Measurements from ENCODE around the gene ENKD1. TPM values are rescaled to one million over a fixed set of nuclear protein-coding genes. Genes with fewer than 3 reads are reported as not detected.

ENKD1 gene
- total RNA-seq, 2 donors from 2014 or later, result 8.1 to 12.2 TPM

- ATAC-seq, result no peak
- Mint-ChIP-seq H3K4me3 (peak overlapping the region; percentile 1), H3K27me3 (no peaks in the 10 kb centered on the region), H3K36me3 (no peaks in the 10 kb centered on the region), H3K4me1 (ENCODE audit: low read depth in 2 of 2) (peaks cover 8 to 20% of the 10 kb centered on the region in 2 donors), H3K9me3 (no peaks in the 10 kb centered on the region), H3K27ac (peak overlapping the region in 1 of 2 donors; percentile 13)
- no peak for DNase-seq (ENCODE audit: low spot score)
Measured at GRCh38 chr16:67655363-67655762, 11.2 kb downstream of the ENKD1 start.

DNA sequence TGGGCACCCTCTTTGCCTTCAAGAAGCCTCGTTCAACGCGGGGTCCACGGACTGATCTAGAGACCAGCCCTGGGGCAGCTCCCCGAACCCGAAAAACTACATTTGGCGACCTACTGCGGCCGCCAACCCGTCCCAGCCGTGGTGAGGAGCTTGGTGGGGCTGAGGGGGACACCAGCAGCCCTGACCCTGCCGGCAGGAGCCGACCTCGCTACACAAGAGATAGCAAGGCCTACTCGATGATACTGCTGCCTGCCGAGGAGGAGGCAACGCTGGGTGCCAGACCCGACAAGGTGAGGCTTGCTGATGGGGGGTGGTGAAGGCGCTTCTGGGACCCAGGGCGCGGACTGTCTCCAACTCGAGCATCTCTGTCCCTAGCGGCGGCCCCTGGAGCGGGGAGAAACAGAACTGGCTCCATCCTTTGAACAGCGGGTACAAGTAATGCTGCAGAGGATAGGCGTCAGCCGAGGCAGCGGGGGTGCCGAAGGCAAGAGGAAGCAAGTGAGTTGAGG is 12.1 kb downstream of the ENKD1 start:
- H3K4me3 Mint-ChIP-seq, result no peak overlapping the region
- peaks cover 11 to 18% of the 10 kb centered on the region in 2 donors for H3K4me1 Mint-ChIP-seq (ENCODE audit: low read depth in 2 of 2)
- H3K9me3 Mint-ChIP-seq, result no peaks in the 10 kb centered on the region
- H3K27me3 Mint-ChIP-seq, result no peaks in the 10 kb centered on the region
- no peaks in the 10 kb centered on the region for H3K36me3 Mint-ChIP-seq
- DNase-seq (ENCODE audit: low spot score) (no peak), ATAC-seq (no peak)
- no peak overlapping the region for H3K27ac Mint-ChIP-seq

DNA sequence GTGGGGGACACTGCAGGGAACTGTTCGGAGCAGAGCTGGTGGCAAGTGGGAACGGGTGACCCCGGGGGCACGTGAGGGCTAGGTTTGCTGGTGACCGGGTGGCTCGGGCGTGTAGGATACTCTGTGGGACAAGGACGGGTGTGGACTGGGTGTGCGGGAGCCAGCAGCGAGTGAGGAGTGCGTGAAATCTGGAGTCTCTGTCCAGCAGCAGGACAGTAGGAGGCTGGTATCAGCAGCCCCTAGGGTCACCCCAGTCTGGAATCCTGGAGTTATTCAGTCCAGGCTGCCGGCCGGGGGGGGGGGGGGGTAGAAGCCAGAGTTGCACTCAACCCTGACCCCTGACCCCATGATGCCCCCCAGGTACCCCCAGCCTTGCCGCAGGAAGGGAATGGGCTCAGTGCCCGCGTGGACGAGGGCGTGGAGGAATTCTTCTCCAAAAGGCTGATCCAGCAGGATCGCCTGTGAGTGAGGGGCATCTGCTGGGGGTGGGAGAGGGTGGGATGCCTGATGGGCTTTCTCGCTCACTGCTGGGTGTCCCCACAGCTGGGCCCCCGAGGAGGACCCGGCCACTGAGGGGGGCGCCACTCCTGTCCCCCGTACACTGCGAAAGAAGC is 12.7 kb downstream of the ENKD1 start:
- no peak for ATAC-seq
- Mint-ChIP-seq H3K27ac (no peak overlapping the region), H3K27me3 (no peaks in the 10 kb centered on the region), H3K4me1 (ENCODE audit: low read depth in 2 of 2) (peaks cover 11 to 15% of the 10 kb centered on the region in 2 donors), H3K36me3 (no peaks in the 10 kb centered on the region), H3K9me3 (no peaks in the 10 kb centered on the region), H3K4me3 (no peak overlapping the region)
- no peak for DNase-seq (ENCODE audit: low spot score)

- Mint-ChIP-seq H3K4me1 (ENCODE audit: low read depth in 2 of 2) (peaks cover 11 to 13% of the 10 kb centered on the region in 2 donors), H3K36me3 (no peaks in the 10 kb centered on the region), H3K9me3 (no peaks in the 10 kb centered on the region), H3K27ac (no peak overlapping the region), H3K27me3 (no peaks in the 10 kb centered on the region), H3K4me3 (no peak overlapping the region)
- DNase-seq (ENCODE audit: low spot score), result no peak
- no peak for ATAC-seq
Measured at GRCh38 chr16:67653128-67653788, 13.3 kb downstream of the ENKD1 start.

- Mint-ChIP-seq H3K27me3 (no peaks in the 10 kb centered on the region), H3K36me3 (no peaks in the 10 kb centered on the region), H3K4me1 (ENCODE audit: low read depth in 2 of 2) (peaks cover 10 to 11% of the 10 kb centered on the region in 2 donors), H3K9me3 (no peaks in the 10 kb centered on the region), H3K4me3 (no peak overlapping the region), H3K27ac (no peak overlapping the region)
- ATAC-seq (no peak), DNase-seq (ENCODE audit: low spot score) (no peak)
Measured at GRCh38 chr16:67652578-67653127, 13.9 kb downstream of the ENKD1 start.

- Mint-ChIP-seq H3K27ac (peak overlapping the region in 1 of 2 donors; percentile 66), H3K9me3 (no peaks in the 10 kb centered on the region), H3K27me3 (no peaks in the 10 kb centered on the region), H3K4me3 (no peak overlapping the region), H3K36me3 (no peaks in the 10 kb centered on the region), H3K4me1 (ENCODE audit: low read depth in 2 of 2) (peaks cover 10 to 11% of the 10 kb centered on the region in 2 donors)
- no peak for DNase-seq (ENCODE audit: low spot score)
- no peak for ATAC-seq
Measured at GRCh38 chr16:67651847-67652246, 14.7 kb downstream of the ENKD1 start.

DNA sequence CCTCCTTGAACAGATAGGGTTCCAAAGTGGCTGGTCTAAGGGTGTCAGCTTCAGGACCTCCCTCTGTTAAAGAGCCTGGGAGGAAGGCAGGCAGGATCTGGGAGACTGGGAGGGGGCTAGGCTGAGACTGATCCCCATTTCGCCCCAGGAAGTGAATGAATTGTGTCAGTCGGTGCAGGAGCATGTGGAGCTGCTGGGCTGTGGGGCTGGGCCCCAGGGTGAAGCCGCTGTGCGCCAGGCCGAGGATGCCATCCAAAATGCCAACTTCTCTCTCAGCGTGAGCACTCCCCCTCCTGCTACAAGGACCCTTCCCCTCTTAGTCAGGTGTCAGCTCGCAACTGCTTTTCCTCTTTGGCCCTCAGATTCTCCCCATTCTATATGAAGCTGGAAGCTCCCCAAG is 15.5 kb downstream of the ENKD1 start:
- DNase-seq (ENCODE audit: low spot score), result no peak
- H3K4me3 Mint-ChIP-seq, result no peak overlapping the region
- no peak for ATAC-seq
- H3K27ac Mint-ChIP-seq, result no peak overlapping the region
- no peaks in the 10 kb centered on the region for H3K27me3 Mint-ChIP-seq
- H3K4me1 Mint-ChIP-seq (ENCODE audit: low read depth in 2 of 2), result peaks cover 10 to 11% of the 10 kb centered on the region in 2 donors
- no peaks in the 10 kb centered on the region for H3K36me3 Mint-ChIP-seq
- H3K9me3 Mint-ChIP-seq, result no peaks in the 10 kb centered on the region

DNA sequence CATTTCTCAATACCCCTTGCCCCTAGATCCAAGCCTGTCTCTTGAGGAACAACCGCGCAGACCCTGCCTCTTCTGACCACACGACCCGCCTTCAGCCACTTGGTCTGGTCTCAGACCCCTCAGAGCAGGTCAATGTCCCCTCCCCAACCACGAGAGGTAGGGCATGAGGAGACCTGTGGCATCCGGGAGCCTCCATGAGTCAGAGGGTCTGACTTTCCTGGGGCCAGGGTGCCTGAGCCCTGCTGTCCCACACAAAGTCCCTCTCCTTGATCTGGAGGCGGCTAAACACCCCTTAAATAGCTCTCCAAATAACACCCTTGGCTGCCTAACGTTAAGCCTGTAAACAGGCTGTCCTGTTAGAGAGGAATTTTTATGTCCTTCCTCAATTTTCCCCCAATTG is 16.5 kb downstream of the ENKD1 start:
- DNase-seq (ENCODE audit: low spot score) (peak; percentile 6), ATAC-seq (no peak)
- no peaks in the 10 kb centered on the region for H3K27me3 Mint-ChIP-seq
- no peaks in the 10 kb centered on the region for H3K9me3 Mint-ChIP-seq
- no peak overlapping the region for H3K27ac Mint-ChIP-seq
- no peaks in the 10 kb centered on the region for H3K36me3 Mint-ChIP-seq
- H3K4me1 Mint-ChIP-seq (ENCODE audit: low read depth in 2 of 2), result peaks cover 6 to 10% of the 10 kb centered on the region in 2 donors
- H3K4me3 Mint-ChIP-seq, result no peak overlapping the region

GRCh38 chr16:67649494-67649931 is 17.0 kb downstream of the ENKD1 start:
- Mint-ChIP-seq H3K36me3 (no peaks in the 10 kb centered on the region), H3K4me1 (ENCODE audit: low read depth in 2 of 2) (peaks cover 6 to 10% of the 10 kb centered on the region in 2 donors), H3K27me3 (no peaks in the 10 kb centered on the region), H3K4me3 (no peak overlapping the region), H3K27ac (no peak overlapping the region), H3K9me3 (no peaks in the 10 kb centered on the region)
- ATAC-seq (no peak), DNase-seq (ENCODE audit: low spot score) (no peak)

DNA sequence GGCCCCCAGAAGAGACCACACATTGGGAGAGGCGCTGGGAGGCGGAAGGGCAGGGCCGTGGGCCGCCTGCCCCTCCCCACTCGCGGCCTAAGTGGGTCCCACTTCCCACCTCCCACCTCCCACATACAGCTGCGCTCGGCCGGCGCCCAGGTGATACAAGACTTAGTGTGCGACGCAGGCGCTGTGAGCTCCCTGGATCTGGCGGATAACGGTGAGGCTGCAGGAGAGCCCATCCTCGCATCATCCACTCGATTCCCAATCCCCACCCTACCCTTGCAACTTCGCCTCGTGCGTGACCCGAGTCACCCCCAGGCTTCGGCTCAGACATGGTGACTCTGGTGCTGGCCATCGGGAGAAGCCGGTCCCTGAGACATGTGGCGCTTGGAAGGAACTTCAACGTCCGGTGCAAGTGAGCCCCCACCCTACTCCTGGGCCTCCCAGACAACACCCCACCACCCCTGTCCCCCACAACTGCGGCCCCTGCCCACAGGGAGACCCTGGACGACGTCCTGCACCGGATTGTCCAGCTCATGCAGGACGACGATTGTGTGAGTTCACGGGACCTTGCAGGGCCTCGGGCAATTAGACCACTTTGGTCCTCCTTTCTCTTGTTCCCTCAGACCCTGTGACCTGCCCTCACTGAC is 17.7 kb downstream of the ENKD1 start:
- ATAC-seq, result no peak
- H3K4me1 Mint-ChIP-seq (ENCODE audit: low read depth in 2 of 2), result peaks cover 6 to 10% of the 10 kb centered on the region in 2 donors
- no peak overlapping the region for H3K4me3 Mint-ChIP-seq
- no peaks in the 10 kb centered on the region for H3K9me3 Mint-ChIP-seq
- no peaks in the 10 kb centered on the region for H3K27me3 Mint-ChIP-seq
- no peak for DNase-seq (ENCODE audit: low spot score)
- no peak overlapping the region for H3K27ac Mint-ChIP-seq
- H3K36me3 Mint-ChIP-seq, result no peaks in the 10 kb centered on the region

DNA sequence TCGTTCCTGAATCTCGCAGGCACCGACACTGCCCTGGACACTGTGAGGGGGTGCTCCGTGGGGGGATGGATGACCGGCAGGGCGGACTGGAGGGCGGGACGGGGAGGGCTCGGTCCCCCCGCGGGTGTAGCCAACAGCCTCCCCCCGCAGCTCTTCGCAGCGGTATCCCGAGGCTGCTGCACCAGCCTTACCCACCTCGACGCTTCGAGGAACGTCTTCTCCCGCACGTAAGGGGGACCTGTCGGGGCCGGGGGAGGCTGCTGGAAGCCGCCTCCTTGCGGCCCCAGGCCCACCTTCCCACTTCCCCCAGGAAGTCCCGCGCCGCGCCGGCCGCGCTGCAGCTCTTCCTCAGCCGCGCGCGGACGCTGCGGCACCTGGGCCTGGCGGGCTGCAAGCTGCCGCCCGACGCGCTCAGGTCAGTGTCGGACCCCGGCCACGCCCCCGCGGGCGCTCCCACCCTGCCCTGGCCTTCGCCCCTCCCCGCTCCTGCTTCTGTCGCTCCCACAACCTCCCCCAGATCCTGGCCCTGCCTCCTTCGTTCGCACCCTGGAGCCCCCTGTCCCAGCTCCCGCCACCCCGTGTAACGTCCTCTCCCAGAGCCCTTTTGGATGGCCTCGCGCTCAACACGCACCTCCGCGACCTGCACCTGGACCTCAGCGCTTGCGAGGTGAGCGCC is 18.3 kb downstream of the ENKD1 start:
- Mint-ChIP-seq H3K4me3 (no peak overlapping the region), H3K4me1 (ENCODE audit: low read depth in 2 of 2) (peaks cover 6 to 10% of the 10 kb centered on the region in 2 donors), H3K9me3 (no peaks in the 10 kb centered on the region), H3K36me3 (no peaks in the 10 kb centered on the region), H3K27ac (no peak overlapping the region), H3K27me3 (no peaks in the 10 kb centered on the region)
- no peak for DNase-seq (ENCODE audit: low spot score)
- ATAC-seq, result no peak

DNA sequence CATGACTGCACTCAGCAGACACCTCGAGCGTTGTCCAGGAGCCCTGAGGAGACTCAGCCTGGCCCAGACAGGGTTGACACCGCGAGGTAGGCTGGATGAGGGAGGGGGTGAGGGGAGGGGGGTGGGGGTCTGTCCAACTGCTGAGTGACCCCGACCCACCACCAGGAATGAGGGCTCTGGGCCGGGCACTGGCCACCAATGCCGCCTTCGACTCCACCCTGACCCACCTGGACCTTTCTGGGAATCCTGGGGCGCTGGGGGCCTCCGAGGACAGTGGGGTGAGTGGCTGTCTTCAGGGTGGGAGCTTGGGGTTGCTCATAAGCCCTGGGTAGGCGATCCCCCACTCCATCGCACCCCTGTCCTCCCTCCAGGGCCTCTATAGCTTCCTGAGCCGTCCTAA is 18.9 kb downstream of the ENKD1 start:
- H3K27ac Mint-ChIP-seq, result no peak overlapping the region
- H3K36me3 Mint-ChIP-seq, result no peaks in the 10 kb centered on the region
- ATAC-seq, result no peak

GRCh38 chr16:67647111-67647651 is 19.4 kb downstream of the ENKD1 start:
- Mint-ChIP-seq H3K4me3 (no peak overlapping the region), H3K9me3 (no peaks in the 10 kb centered on the region), H3K4me1 (ENCODE audit: low read depth in 2 of 2) (peaks cover 6 to 9% of the 10 kb centered on the region in 2 donors), H3K27ac (no peak overlapping the region), H3K36me3 (no peaks in the 10 kb centered on the region), H3K27me3 (no peaks in the 10 kb centered on the region)
- ATAC-seq (no peak), DNase-seq (ENCODE audit: low spot score) (no peak)

More for the DNA sequence above, 18.9 kb downstream of the ENKD1 start:
- no peak for DNase-seq (ENCODE audit: low spot score)
- Mint-ChIP-seq H3K4me1 (ENCODE audit: low read depth in 2 of 2) (peaks cover 6 to 10% of the 10 kb centered on the region in 2 donors), H3K4me3 (no peak overlapping the region), H3K27me3 (no peaks in the 10 kb centered on the region), H3K9me3 (no peaks in the 10 kb centered on the region)

Data from natural killer cell treated with Interleukin-12 subunit alpha and Interleukin-12 subunit beta and Interleukin-15 and Interleukin-18, amount 100 ng/mL, for 72 hours (primary cell).